ENCODE data around the gene GPR15LG.

GRCh38 chr10:84221916-84222315, 48.3 kb downstream of the GPR15LG start:
- TF ChIP-seq CTCF (IDR thresholded peaks at IDR 0.05), result no peak
- TF ChIP-seq POLR2A (IDR thresholded peaks at IDR 0.05), result no peak
